Stimulated activated CD8-positive, alpha-beta memory T cell treated with anti-CD3 and anti-CD28 coated beads, Interleukin-12 subunit alpha, Interleukin-12 subunit beta, amount 100 ng/mL, for 24 hours (primary cell): ENCODE results near the gene RETREG2.

ENCODE experiments used
- DNase-seq: peaks from one replicate; pipeline ENCODE4 v3.0.0-alpha.2; 2020; ENCODE audit errors: extremely low read depth

The RETREG2 gene

DNA sequence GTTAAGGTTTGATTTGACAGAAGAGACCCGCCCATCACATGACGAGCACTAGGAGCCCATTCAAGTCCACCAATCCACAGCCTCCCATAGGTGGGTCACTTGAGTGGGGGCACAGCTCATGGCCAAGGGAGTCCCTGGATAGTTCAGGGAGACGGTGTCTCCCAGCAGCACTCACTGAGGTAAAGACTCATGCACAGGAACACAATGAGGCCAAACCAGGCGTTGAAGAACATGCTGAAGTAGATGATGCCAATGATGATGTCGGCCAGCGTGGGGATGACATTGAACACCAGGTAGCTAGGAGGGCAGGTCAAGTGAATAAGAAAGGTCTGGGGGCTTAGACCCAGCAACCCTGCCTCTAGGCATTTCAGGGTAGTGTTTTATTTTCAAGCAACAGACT lies 36.7 kb downstream of the RETREG2 start:
- DNase-seq: no peak

DNA sequence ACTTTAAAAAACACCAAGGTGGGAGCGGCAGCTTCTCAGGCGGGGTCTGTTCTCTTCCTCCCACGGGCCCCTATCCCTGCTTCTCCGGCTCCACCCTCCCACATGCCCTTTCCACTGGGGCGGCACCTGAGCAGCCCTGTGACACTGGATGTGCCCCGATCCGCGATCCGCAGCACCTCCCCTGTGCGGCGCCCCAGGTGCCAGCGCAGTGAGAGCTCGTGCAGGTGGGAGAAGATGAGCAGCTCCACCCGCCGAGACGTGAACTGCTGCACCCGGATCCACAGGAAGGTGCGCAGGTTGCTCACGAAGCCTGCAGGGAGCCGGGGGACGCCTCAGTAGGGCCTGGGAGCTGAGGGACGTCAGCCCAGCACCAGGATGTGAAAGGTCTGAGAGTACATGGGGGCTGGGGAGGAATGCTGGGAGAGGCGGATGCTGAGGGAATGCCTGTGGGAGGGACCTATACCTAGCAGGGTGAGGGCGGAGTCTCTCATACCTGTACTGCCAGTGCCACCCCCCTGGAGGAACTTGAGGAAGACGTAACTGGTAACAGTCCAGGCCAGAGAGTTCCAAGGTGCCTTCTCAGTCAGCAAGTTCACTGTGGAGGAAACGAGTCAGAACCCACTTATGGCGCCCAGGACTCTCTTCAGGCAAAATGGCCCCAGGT lies 37.9 kb downstream of the RETREG2 start:
- no peak for DNase-seq

DNA sequence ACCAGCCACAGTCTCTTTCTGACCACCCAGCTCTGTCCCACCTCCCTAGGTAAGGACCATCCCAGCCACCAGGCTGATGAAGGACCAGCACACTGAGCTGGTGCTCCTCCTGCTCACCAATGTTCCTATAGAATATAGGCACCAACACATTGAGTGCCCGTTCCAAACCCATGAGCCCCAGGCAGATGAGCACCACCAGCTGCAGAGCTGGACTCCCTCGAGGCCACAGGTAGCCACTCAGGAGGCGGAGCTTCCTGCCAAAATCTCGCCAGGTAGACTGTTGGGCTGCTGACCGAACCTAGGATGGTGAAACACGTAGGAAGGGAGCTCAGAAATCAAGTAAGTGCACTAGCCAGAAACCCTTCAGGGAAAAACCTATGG lies 38.5 kb downstream of the RETREG2 start:
- DNase-seq: no peak

DNA sequence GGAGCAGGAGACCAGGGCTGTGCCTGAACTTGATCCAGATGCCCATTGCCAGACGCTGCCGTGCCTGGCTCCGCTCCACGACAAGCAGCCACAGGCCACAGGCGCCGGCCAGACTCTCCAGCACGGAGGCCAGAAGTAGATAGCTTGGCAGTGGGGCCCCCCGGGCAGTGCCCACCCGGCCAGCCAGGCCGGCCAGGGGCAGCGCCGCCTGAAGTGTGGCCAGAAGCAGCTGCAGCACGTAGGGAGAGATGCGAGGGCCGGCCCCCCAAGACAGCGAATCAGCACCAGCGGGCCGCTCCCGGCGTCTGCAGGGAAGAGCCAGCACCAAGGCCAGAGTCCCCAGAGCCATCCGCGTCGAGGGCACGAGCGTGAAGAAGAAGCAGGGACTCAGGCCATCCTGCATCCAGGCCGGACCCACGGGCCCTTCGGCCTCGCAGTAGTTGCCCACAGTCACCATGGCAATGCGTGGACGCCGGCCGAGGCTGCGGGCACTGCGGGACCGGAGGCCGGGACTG lies 40.2 kb downstream of the RETREG2 start:
- DNase-seq: no peak

- peak; percentile 82 for DNase-seq
Measured at GRCh38 chr2:219218732-219219701, 40.9 kb downstream of the RETREG2 start, which contains the start of gene ABCB6. TSS of gene ABCB6 (minus strand) at chr2:219218958. CDS start at chr2:219218673, 285 bp downstream.

GRCh38 chr2:219219784-219220532 lies 41.9 kb downstream of the RETREG2 start:
- DNase-seq: no peak

DNA sequence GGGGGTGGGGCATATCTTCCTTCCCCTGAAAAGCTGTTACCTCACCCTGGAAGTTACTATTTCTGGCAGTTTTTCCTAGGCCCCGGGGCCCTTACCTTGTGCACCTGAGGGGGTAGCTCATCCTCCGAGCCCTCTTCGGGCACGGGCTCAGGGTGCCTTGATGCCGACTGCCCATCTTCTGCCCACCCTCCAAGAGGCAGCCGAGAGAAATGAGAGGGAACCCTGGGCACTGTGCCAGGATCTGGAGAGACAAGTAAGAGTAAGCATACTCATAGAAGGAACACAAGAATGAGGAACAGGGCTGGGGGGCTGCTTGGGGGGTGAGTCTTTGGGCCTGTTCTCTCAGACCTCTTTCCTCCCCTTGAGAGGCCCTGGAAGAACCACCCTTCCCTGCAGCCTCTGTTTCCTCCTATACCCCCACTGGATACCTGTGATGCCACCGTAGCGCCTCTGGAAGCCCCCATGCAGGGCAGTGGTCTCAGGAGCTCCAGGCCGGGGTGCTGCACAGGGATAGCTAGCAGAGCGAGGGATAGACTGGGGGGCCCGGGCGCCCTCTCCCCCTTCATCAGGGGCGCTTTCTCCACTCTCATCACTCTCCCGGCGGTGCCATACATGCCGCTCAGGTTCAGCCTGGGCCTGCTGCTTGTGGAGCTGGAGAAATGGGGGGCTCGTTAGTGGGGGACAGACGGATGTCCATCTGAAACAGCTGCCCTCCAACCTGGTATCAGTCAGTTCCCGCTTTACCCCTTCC lies 42.8 kb downstream of the RETREG2 start:
- no peak for DNase-seq

DNA sequence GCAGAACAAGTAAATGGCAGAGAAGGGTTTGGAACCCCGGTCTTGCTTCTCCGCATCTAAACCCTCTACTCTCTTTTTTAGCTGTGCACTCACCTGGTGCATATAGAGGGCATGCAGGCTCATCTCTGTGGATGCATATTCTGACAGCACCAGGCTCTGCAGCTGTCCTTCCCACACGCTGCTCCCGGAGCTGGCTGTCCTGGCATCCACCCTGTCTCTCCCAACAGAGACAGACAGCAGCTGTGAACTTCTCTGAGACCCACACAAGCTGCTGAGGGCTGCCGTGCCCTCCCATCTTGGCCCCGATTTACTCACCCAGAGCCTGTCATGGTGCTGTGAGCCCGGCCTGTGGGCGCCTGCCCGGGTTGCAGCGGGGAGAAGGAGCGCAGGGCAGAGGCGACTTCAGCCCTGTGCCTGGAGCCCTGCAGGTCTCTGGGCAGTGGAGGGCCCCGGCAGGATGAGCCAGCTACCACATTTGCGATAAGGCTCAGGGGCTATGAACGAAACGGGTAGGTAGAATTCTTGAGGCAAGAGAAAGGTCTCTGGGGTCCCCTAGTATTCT lies 44.0 kb downstream of the RETREG2 start:
- no peak for DNase-seq

- DNase-seq: no peak
Measured at GRCh38 chr2:219223831-219224610, 45.9 kb downstream of the RETREG2 start.

- DNase-seq: no peak
Measured at GRCh38 chr2:219225350-219225749, 47.3 kb downstream of the RETREG2 start.

- DNase-seq: no peak
Measured at GRCh38 chr2:219228041-219228910, 50.2 kb downstream of the RETREG2 start.

DNA sequence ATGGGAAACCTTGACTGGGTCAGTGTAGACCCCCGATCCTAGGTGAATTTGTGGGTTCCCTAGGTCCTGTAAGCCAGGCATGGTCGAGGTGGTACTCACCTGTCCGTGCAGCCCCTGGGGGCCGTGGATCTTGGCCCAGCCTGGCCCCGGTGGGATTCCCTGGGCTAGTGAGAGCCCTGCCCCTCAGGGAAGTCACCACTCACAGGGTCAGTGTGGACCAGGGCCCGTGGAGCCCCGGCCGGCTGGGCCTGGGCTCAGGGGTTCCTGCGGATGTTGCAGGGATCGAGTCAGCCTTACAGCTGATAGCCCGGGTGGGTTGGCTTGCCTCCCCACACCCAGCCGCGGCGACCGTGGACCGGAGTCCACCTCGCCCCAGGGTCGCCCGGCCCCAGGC lies 50.8 kb downstream of the RETREG2 start:
- no peak for DNase-seq

DNA sequence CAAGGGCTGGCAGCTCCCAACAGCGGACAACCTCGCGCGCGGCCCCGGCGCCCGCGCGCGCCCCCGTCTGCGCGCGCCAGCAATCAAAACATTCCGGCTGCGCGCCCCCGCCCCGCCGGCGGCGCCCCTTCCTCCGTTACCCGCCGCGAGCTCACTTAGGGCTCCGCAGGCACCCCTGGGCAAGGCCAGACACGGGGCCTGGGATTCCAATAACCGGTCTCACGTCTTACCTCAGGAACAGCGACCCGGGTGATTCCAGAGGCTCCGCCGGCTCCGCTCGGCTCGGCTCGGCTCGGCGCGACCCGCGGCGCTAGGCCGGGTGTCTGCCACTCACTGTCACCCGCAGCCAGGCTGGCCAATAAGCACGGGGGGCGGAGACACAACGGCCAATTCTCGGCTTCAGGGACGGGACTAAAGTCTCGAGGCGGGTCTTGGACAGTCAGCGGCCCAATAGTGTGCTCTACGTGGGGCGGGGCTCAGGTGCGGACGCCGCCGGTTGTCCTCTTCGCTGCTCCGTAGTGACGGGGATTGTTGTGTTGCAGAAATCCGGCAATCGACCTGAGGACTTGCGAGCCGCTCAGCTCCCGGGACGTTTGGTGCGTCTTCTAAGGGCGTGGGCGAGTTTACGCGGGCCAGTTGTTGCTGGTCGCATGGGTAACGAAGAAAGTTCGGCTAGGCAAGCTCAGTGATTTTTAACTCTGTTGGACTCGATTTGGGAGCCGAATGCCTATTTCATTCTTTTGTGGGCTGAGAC lies 51.4 kb downstream of the RETREG2 start, which contains the start of the genes ANKZF1 and ATG9A:
TSS of gene ANKZF1 (plus strand) at position 502 of the 754 bp plus-strand sequence. CDS start 452 bp downstream, outside the sequence.
TSS of gene ATG9A (minus strand) at position 332 of the 754 bp plus-strand sequence. CDS start 1,612 bp downstream, outside the sequence.
- DNase-seq: peak; percentile 96

DNA sequence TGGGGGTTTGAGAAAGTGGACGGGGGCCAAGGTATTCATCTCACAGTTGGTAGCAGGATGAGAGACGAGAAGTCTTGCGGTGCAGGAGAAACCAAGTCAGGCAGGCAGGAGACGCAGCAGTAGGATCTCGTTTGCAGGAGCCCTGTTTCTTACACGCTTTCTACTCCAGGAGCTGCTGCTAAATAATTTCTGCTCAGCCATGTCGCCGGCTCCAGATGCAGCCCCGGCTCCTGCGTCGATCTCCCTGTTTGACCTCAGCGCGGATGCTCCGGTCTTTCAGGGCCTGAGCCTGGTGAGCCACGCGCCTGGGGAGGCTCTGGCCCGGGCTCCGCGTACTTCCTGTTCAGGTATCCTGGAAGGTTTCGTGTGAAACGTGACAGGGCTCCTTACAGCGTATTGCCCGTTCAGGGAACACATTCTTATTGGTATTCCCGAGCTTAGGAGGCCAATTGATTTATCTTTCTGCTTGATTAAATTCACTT lies 52.0 kb downstream of the RETREG2 start:
- DNase-seq: no peak

DNA sequence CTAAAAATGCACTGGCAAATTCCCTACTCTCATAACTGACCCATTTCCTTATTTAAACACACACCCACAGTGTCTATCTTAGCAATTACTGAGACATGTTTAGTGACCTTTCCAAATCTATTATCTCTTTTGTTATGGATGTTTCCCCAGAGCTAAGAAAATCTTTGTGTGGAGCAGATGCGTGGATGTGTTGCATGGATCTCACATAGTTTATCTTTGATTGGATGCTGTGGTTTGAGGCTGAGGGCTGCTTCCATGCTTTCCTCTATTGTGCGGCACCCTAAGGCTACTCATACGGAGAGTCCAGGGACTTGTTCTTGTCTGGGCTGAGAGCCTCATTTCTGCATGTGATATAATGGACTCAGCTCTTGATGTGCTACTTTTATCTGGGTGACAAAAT lies 56.3 kb downstream of the RETREG2 start:
- no peak for DNase-seq
